ENCODE results near the gene GNAS-AS1. TPM values are rescaled to one million over a fixed set of nuclear protein-coding genes. Genes with fewer than 3 reads are reported as not detected.

Gene GNAS-AS1
- total RNA-seq, 2 donors from 2014 or later, result 0.88 to 1.7 TPM

GRCh38 chr20:58774667-58775263, 75.9 kb downstream of the GNAS-AS1 start:
- no peak overlapping the region for H3K4me3 ChIP-seq
- H3K9me3 ChIP-seq, result no peaks in the 10 kb centered on the region
- H3K4me1 ChIP-seq, result no peaks in the 10 kb centered on the region
- H3K27ac ChIP-seq, result no peak overlapping the region
- no peaks in the 10 kb centered on the region for H3K36me3 ChIP-seq
- intact Hi-C loops (cut with DNase I), result no loop called here
- DNase-seq, result no peak
- H3K27me3 ChIP-seq, result no peaks in the 10 kb centered on the region
- no peak for TF ChIP-seq CTCF (IDR thresholded peaks at IDR 0.05)
- no peak overlapping the region for H3K9ac ChIP-seq (ENCODE audit: low read depth in 2 of 2, low read length in 2 of 2)

- Histone ChIP-seq H3K27ac (no peak overlapping the region), H3K9me3 (no peaks in the 10 kb centered on the region), H3K4me3 (no peak overlapping the region), H3K27me3 (no peaks in the 10 kb centered on the region), H3K4me1 (no peaks in the 10 kb centered on the region), H3K36me3 (no peaks in the 10 kb centered on the region), H3K9ac (ENCODE audit: low read depth in 2 of 2, low read length in 2 of 2) (no peak overlapping the region)
- TF ChIP-seq CTCF (IDR thresholded peaks at IDR 0.05), result no peak
- intact Hi-C loops (cut with DNase I), result no loop called here
- DNase-seq, result no peak
These were observed 76.5 kb downstream of the GNAS-AS1 start for GRCh38 chr20:58774214-58774613.

GRCh38 chr20:58772786-58773185, 77.9 kb downstream of the GNAS-AS1 start:
- Histone ChIP-seq H3K9me3 (no peaks in the 10 kb centered on the region), H3K9ac (ENCODE audit: low read depth in 2 of 2, low read length in 2 of 2) (no peak overlapping the region), H3K4me3 (no peak overlapping the region), H3K27ac (no peak overlapping the region), H3K27me3 (no peaks in the 10 kb centered on the region), H3K36me3 (no peaks in the 10 kb centered on the region), H3K4me1 (no peaks in the 10 kb centered on the region)
- intact Hi-C loops (cut with DNase I), result no loop called here
- no peak for TF ChIP-seq CTCF (IDR thresholded peaks at IDR 0.05)
- DNase-seq, result no peak

Small RNAs within 50 kb of the gene (microRNA-seq; reads per million reads assigned to microRNA genes)
- not detected for gene MIR298

Other genes starting within 250 kb of the GNAS-AS1 start
- gene STX16, start 199.6 kb downstream of the GNAS-AS1 start, total RNA-seq, result 10 to 100 TPM; 36.3 to 38.3 TPM
- 10 to 100 TPM; 14.7 to 20.6 TPM for gene NPEPL1, start 158.1 kb downstream of the GNAS-AS1 start, total RNA-seq
- 100 to 1,000 TPM; 683 to 715 TPM for gene GNAS, start 1.8 kb upstream of the GNAS-AS1 start, total RNA-seq
- 10 to 100 TPM; 47.1 to 64.4 TPM for gene NELFCD, start 130.4 kb upstream of the GNAS-AS1 start, total RNA-seq
- 100 to 1,000 TPM; 274 to 303 TPM for gene CTSZ, start 156.4 kb upstream of the GNAS-AS1 start, total RNA-seq
- not detected for gene TUBB1, start 168.5 kb upstream of the GNAS-AS1 start, total RNA-seq
- 10 to 100 TPM; 75.0 to 94.1 TPM for gene ATP5F1E, start 181.4 kb upstream of the GNAS-AS1 start, total RNA-seq
- gene PRELID3B, start 191.9 kb upstream of the GNAS-AS1 start, total RNA-seq, result 100 to 1,000 TPM; 138 to 141 TPM